GM12872 (cell line): ENCODE measurements around the gene PPM1L.

Source experiments
- CTCF ChIP-seq: IDR thresholded peaks from 3 replicates; pipeline ENCODE4 v1.5.1; 2011; ENCODE audit warnings: low read depth, mild to moderate bottlenecking, low read length, moderate library complexity; ENCODE audit not compliant: insufficient read depth

The PPM1L gene

GRCh38 chr3:160986069-160986468 is 230.0 kb downstream of the PPM1L start:
- no peak for TF ChIP-seq CTCF

GRCh38 chr3:160987982-160988964 is 232.2 kb downstream of the PPM1L start:
- no peak for TF ChIP-seq CTCF

GRCh38 chr3:160990446-160990845 is 234.4 kb downstream of the PPM1L start:
- TF ChIP-seq CTCF: no peak

- TF ChIP-seq CTCF: no peak
These were observed 236.7 kb downstream of the PPM1L start for GRCh38 chr3:160992712-160993111.

GRCh38 chr3:160996811-160997210 is 240.8 kb downstream of the PPM1L start:
- TF ChIP-seq CTCF: no peak

GRCh38 chr3:160998581-160998980 is 242.6 kb downstream of the PPM1L start:
- TF ChIP-seq CTCF: no peak

GRCh38 chr3:160999274-160999673 is 243.2 kb downstream of the PPM1L start:
- TF ChIP-seq CTCF: no peak
